IMR-90 (cell line): ENCODE results near the gene NHP2. TPM values are rescaled to one million over a fixed set of nuclear protein-coding genes. Genes with fewer than 3 reads are reported as not detected.

ENCODE experiments used
- ATAC-seq: fragments of 200-7000 bp; cut with Tn5 transposase; 2 replicates; pipeline ENCODE4 v1.9.1; 2020; ENCODE audit warnings: low read depth, mild to moderate bottlenecking, moderate library complexity
- BruUV-seq: library from RNA; stranded (reverse); fragments of 400-500 nt; replicated peaks from 2 replicates; lab custom pipeline; 2021; lab: Mats Ljungman, UMichigan
- CTCF ChIA-PET: fragments of 300-600 bp; formaldehyde crosslinking; extraction: SDS; loops from one replicate; lab custom pipeline; 2021; ENCODE audit warnings: antibody characterized with exemption; lab: Yijun Ruan, JAX
- POLR2A ChIA-PET: fragments of 300-600 bp; sonication (Branson Sonifier 250); formaldehyde crosslinking; loops from one replicate; lab custom pipeline; 2022; ENCODE audit warnings: antibody characterized with exemption; ENCODE audit not compliant: unreplicated experiment; lab: Charles Lee
- DNase-seq: peaks from one replicate; pipeline ENCODE4 v3.0.0; 2013
- H2AFZ ChIP-seq: replicated peaks from 2 replicates; pipeline ENCODE3; 2013; ENCODE audit warnings: low read length, mild to moderate bottlenecking; ENCODE audit not compliant: poor library complexity
- H2AK5ac ChIP-seq: 2 replicates; pipeline ENCODE4 v1.6.1; 2013; ENCODE audit warnings: low read depth, low read length, inconsistent platforms
- H2AK9ac ChIP-seq: replicated peaks from 2 replicates; pipeline ENCODE3; 2013; ENCODE audit warnings: mild to moderate bottlenecking, low read depth, low read length, moderate library complexity; ENCODE audit not compliant: poor library complexity
- H2BK120ac ChIP-seq: 2 replicates; pipeline ENCODE4 v1.6.1; 2013; ENCODE audit warnings: low read depth, low read length, inconsistent platforms
- H2BK15ac ChIP-seq: 3 replicates; pipeline ENCODE4 v1.6.1; 2013; ENCODE audit warnings: low read depth, low read length, inconsistent platforms
- H2BK20ac ChIP-seq: 2 replicates; pipeline ENCODE4 v1.6.1; 2013; ENCODE audit warnings: low read depth, mild to moderate bottlenecking, inconsistent platforms, low read length, moderate library complexity
- H2BK5ac ChIP-seq: 2 replicates; pipeline ENCODE4 v1.6.1; 2013; ENCODE audit warnings: mild to moderate bottlenecking, low read depth, low read length, inconsistent platforms; ENCODE audit not compliant: poor library complexity, severe bottlenecking
- H3K14ac ChIP-seq: replicated peaks from 2 replicates; pipeline ENCODE4 v1.6.1; 2013; ENCODE audit warnings: low read depth, low read length, inconsistent platforms
- H3K18ac ChIP-seq: 2 replicates; pipeline ENCODE4 v1.6.1; 2013; ENCODE audit warnings: low read depth, low read length, control low read depth
- H3K23ac ChIP-seq: 2 replicates; pipeline ENCODE4 v1.6.1; 2013; ENCODE audit warnings: low read depth, low read length, inconsistent platforms
- H3K27ac ChIP-seq: 2 replicates; pipeline ENCODE4 v1.5.1; 2013; ENCODE audit warnings: mild to moderate bottlenecking, control low read depth, low read length; ENCODE audit not compliant: insufficient read depth
- H3K27me3 ChIP-seq: 2 replicates; pipeline ENCODE4 v1.6.1; 2013; ENCODE audit warnings: low read length; ENCODE audit not compliant: control insufficient read depth, insufficient read depth
- H3K36me3 ChIP-seq: 2 replicates; pipeline ENCODE4 v1.6.1; 2013; ENCODE audit warnings: low read length, mixed read lengths; ENCODE audit not compliant: control insufficient read depth, insufficient read depth
- H3K4ac ChIP-seq: 2 replicates; pipeline ENCODE4 v1.6.1; 2013; ENCODE audit warnings: low read depth, low read length, inconsistent platforms
- H3K4me1 ChIP-seq: 2 replicates; pipeline ENCODE4 v1.6.1; 2013; ENCODE audit warnings: low read length, mixed read lengths; ENCODE audit not compliant: control insufficient read depth, insufficient read depth
- H3K4me2 ChIP-seq: 2 replicates; pipeline ENCODE4 v1.6.1; 2013; ENCODE audit warnings: low read depth, mild to moderate bottlenecking, control low read depth, low read length, moderate library complexity
- H3K4me3 ChIP-seq: 2 replicates; pipeline ENCODE4 v1.5.1; 2013; ENCODE audit warnings: low read depth, mild to moderate bottlenecking, control low read depth, low read length, moderate library complexity; ENCODE audit not compliant: insufficient read depth
- H3K56ac ChIP-seq: 2 replicates; pipeline ENCODE4 v1.6.1; 2013; ENCODE audit warnings: low read length, inconsistent platforms; ENCODE audit not compliant: insufficient read depth; ENCODE audit errors: extremely low read depth
- H3K79me1 ChIP-seq, 2 experiments: 2 replicates each; pipeline ENCODE4 v1.6.1; 2013; ENCODE audit warnings: low read length in 2 of 2, inconsistent platforms in 1 of 2, low read depth in 1 of 2
- H3K9ac ChIP-seq: 2 replicates; pipeline ENCODE4 v1.6.1; 2013; ENCODE audit warnings: low read depth, low read length, control low read depth
- H3K9me1 ChIP-seq: 2 replicates; pipeline ENCODE4 v1.6.1; 2013; ENCODE audit warnings: low read length, inconsistent platforms; ENCODE audit not compliant: insufficient read depth
- H3K9me3 ChIP-seq: 2 replicates; pipeline ENCODE4 v1.6.1; 2013; ENCODE audit warnings: low read length; ENCODE audit not compliant: control insufficient read depth, insufficient read depth
- H4K20me1 ChIP-seq: 2 replicates; pipeline ENCODE4 v1.6.1; 2013; ENCODE audit warnings: low read length, inconsistent platforms; ENCODE audit not compliant: insufficient read depth
- H4K5ac ChIP-seq: 2 replicates; pipeline ENCODE4 v1.6.1; 2013; ENCODE audit warnings: mild to moderate bottlenecking, low read depth, low read length, control low read depth
- H4K8ac ChIP-seq, 2 experiments: 2 replicates each; pipeline ENCODE4 v1.6.1; 2013; ENCODE audit warnings: low read depth in 2 of 2, low read length in 2 of 2, control low read depth in 1 of 2, inconsistent platforms in 1 of 2
- H4K91ac ChIP-seq: 2 replicates; pipeline ENCODE4 v1.6.1; 2013; ENCODE audit warnings: low read depth, low read length, inconsistent platforms; ENCODE audit not compliant: insufficient read depth
- CHD1 ChIP-seq: IDR thresholded peaks from 2 replicates; pipeline ENCODE4 v1.6.1; 2012; ENCODE audit warnings: low read depth, low read length, improper control_type of control experiment
- FOS ChIP-seq: fragments of 150-350 bp; IDR thresholded peaks from 2 replicates; pipeline ENCODE4 v1.6.1; 2016; ENCODE audit warnings: low read depth, low read length
- MAFK ChIP-seq: IDR thresholded peaks from 2 replicates; pipeline ENCODE4 v1.6.1; 2012; ENCODE audit warnings: low read depth, low read length, improper control_type of control experiment
- WGBS, 2 experiments: methylation state at CpG; one replicate each; pipeline versions ENCODE4 v1.1.5 to v1.1.7; 2013; ENCODE audit warnings: missing lambda C conversion rate in 2 of 2; ENCODE audit not compliant: insufficient read length in 1 of 2; ENCODE audit errors: extremely low coverage in 2 of 2; 5-methylcytosine and 5-hydroxymethylcytosine counted together
- dilution Hi-C: fragments of 300-500 bp; cut with HindIII; formaldehyde crosslinking; loops from one replicate; pipeline ENCODE4 v1.14.3; 2018; ENCODE audit warnings: low sequenced_read_pairs; ENCODE audit not compliant: unreplicated experiment
- in situ Hi-C: fragments of 300-500 bp; cut with MboI; formaldehyde crosslinking; loops from 3 replicates; pipeline ENCODE4 v1.14.3; 2019; ENCODE audit warnings: low sequenced_read_pairs, inconsistent platforms, mixed read lengths
- intact Hi-C: fragments of 100-400 bp; cut with micrococcal nuclease; formaldehyde crosslinking; loops from 2 replicates; pipeline ENCODE4 v1.10.0; 2022
- polyA plus RNA-seq, 3 experiments: library from polyadenylated mRNA; depleted of rRNA; stranded (reverse); fragments of >200 nt; gene quantifications; 2 replicates each; pipeline ENCODE4 v1.2.3, GENCODE V29; 2012; ENCODE audit warnings: low replicate concordance in 1 of 3
- total RNA-seq: library from RNA; depleted of rRNA; stranded (reverse); fragments of >200 nt; gene quantifications from 2 replicates; pipeline ENCODE4 v1.2.3, GENCODE V29; 2012

NHP2 gene
- total and polyA plus RNA-seq, 2 of the 4 experiments (the other 2 are of a cell fraction) = 180 to 278 TPM

- dilution Hi-C loops = no loop called here
- no TSS peak for BruUV-seq
- H3K4me2 ChIP-seq = peak overlapping the region; percentile 91
- H3K79me1 ChIP-seq = no peaks in the 10 kb centered on the region
- H3K9ac ChIP-seq = no peak overlapping the region; the same call in 1 of the 2 replicates
- H3K9me1 ChIP-seq = no peaks in the 10 kb centered on the region
- DNase-seq (peak; percentile 60), ATAC-seq (peak; percentile 86)
- no peak overlapping the region for H4K91ac ChIP-seq
- no peak overlapping the region for H2AK9ac ChIP-seq
- H2AFZ ChIP-seq = no peak overlapping the region
- no peak overlapping the region for H3K14ac ChIP-seq
- H2BK20ac ChIP-seq = no peak overlapping the region
- no peak overlapping the region for H2BK120ac ChIP-seq
- H2BK5ac ChIP-seq = no peak overlapping the region
- H3K9me3 ChIP-seq = no peaks in the 10 kb centered on the region
- no peak overlapping the region for H4K5ac ChIP-seq
- H3K18ac ChIP-seq = no peak overlapping the region
- 6% methylated on average over 3 of the region's 6 CpGs; no CpG with 5 or more reads in 1 of the 2 experiments for WGBS, 2 experiments
- peak overlapping the region in 1 of 2 experiments; percentile 63; a peak in 1 of 4 replicates for H4K8ac ChIP-seq
- no peak overlapping the region for H3K56ac ChIP-seq
- in situ Hi-C loops = no loop called here
- H3K36me3 ChIP-seq = no peaks in the 10 kb centered on the region
- no peak overlapping the region for H3K23ac ChIP-seq
- H3K27me3 ChIP-seq = no peaks in the 10 kb centered on the region
- peak; percentile 40; the same call in 1 of the 2 replicates for TF ChIP-seq FOS
- TF ChIP-seq CHD1 = no peak
- TF ChIP-seq MAFK = peak; percentile 78
- no peak overlapping the region for H2AK5ac ChIP-seq
- ChIA-PET CTCF (no interaction called here), POLR2A (no interaction called here)
- no peak overlapping the region for H3K4ac ChIP-seq
- H3K27ac ChIP-seq = peak overlapping the region; percentile 44; the same call in 1 of the 2 replicates
- peaks cover 5% of the 10 kb centered on the region for H3K4me1 ChIP-seq
- intact Hi-C loops = no loop called here
- no peak overlapping the region for H2BK15ac ChIP-seq
- no peak overlapping the region for H3K4me3 ChIP-seq
- H4K20me1 ChIP-seq = no peaks in the 10 kb centered on the region
Measured at GRCh38 chr5:178186427-178186826, 32.7 kb upstream of the NHP2 start.
